NCI-H345 treated with DMSO at 0.1 percent for 48 hours (cell line): ENCODE measurements around the gene MUC4.
A peak's percentile ranks its signal among the peaks of the same experiment; 100 is the strongest.
"Not testable (repeated sequence)": the region's sequence is repeated elsewhere in the genome, so short reads cannot be mapped to it uniquely, and the experiment has no call there.

Experiments
- DNase-seq: peaks from one replicate; lab custom pipeline; 2025; ENCODE audit not compliant: unreplicated experiment; lab: John Stamatoyannopoulos, UW

The MUC4 gene

GRCh38 chr3:195815169-195815771 is 3.5 kb upstream of the MUC4 start:
- DNase-seq, result no peak

- DNase-seq, result no peak
Measured at GRCh38 chr3:195813916-195814640, 2.3 kb upstream of the MUC4 start.

- no peak for DNase-seq
Measured at GRCh38 chr3:195812366-195812765, 637 bp upstream of the MUC4 start.

- no peak for DNase-seq
Measured at GRCh38 chr3:195810455-195810845, 1.3 kb downstream of the MUC4 start.

GRCh38 chr3:195809796-195810454 is 1.8 kb downstream of the MUC4 start:
- DNase-seq, result no peak

- no peak for DNase-seq
Measured at GRCh38 chr3:195809291-195809785, 2.4 kb downstream of the MUC4 start.

- no peak for DNase-seq
Measured at GRCh38 chr3:195808741-195809290, 2.9 kb downstream of the MUC4 start.

- no peak for DNase-seq
Measured at GRCh38 chr3:195807681-195808121, 4.0 kb downstream of the MUC4 start.

- no peak for DNase-seq
Measured at GRCh38 chr3:195806916-195807231, 4.9 kb downstream of the MUC4 start.

- DNase-seq, result no peak
Measured at GRCh38 chr3:195806211-195806915, 5.4 kb downstream of the MUC4 start.

- not testable (repeated sequence) for DNase-seq
Measured at GRCh38 chr3:195805588-195805987, 6.1 kb downstream of the MUC4 start.

GRCh38 chr3:195805181-195805580 is 6.5 kb downstream of the MUC4 start:
- DNase-seq, result no peak

- no peak for DNase-seq
Measured at GRCh38 chr3:195803289-195803908, 8.3 kb downstream of the MUC4 start.

- DNase-seq, result peak; percentile 19
Measured at GRCh38 chr3:195802795-195803194, 8.9 kb downstream of the MUC4 start.

GRCh38 chr3:195802261-195802701 is 9.4 kb downstream of the MUC4 start:
- no peak for DNase-seq

- DNase-seq, result no peak
Measured at GRCh38 chr3:195801251-195802183, 10.2 kb downstream of the MUC4 start.

GRCh38 chr3:195800240-195800639 is 11.5 kb downstream of the MUC4 start:
- no peak for DNase-seq

- no peak for DNase-seq
Measured at GRCh38 chr3:195796795-195797194, 14.9 kb downstream of the MUC4 start.

- DNase-seq, result no peak
Measured at GRCh38 chr3:195794708-195795107, 17.0 kb downstream of the MUC4 start.

GRCh38 chr3:195792621-195793020 is 19.1 kb downstream of the MUC4 start:
- not testable (repeated sequence) for DNase-seq
